HG02588 (cell line): Measurements from ENCODE around the gene ST7.

Experiments used
- ATAC-seq: cut with Tn5 transposase; IDR thresholded peaks from one replicate; pipeline ENCODE4 v1.9.1; 2021; ENCODE audit warnings: mild to moderate bottlenecking, moderate library complexity; ENCODE audit not compliant: unreplicated experiment

ST7 gene

DNA sequence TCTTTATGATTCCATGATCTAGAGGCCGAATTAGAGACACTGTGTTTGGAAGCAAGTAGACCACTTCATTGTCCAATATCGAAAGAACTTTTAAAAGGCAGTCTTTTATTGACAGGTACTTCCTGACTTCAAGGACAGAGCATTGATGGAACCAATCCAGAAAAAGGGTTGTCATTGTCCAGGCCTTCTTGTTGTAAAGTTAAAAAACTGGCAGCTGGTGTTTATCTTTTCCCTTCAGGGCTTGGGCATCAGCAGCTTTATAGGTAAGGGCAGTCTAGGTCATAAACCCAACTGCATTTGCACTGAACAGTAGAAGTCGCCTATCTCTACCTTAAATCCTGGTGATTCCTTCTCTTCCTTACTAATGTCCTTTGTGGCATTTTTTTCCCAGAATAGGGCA is 95.6 kb downstream of the ST7 start:
- ATAC-seq: no peak

DNA sequence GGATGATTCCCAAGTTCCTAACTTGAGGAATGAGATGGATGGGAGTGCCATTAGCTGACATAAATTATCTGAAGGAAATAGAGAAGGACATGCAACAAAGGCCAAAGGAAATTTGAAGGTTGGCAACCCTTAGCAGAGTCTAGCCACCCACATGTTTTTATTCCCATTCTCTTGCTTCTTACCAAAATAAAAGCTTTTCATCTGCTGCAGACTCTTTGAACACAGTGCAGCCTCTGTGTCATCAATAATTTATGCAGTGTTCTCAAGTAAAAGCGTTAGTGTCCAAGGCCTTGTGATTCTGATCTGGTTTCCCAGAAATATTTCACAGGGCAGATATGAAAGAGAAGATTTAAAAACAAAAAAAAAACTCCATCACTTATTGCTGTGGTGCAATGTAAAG is 98.5 kb downstream of the ST7 start:
- ATAC-seq: no peak

DNA sequence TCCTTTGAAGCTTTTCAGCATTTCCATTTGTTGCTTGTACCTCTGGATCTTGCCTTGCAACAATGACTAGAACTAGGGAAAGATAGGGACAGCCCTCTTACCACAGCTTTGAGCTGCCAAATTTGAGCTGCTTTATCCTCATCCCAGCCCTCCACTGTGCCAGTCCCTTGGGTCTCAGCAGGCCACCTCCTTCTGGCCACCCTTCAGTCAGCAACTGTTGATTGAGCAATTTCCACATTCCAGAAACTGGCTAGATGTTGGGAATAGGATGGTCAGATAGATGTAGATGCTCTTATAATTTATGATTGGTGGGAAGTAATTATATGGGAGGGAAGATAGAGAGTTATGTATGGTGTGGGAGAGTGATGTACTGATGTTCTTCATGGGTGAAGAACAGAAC is 100.1 kb downstream of the ST7 start:
- ATAC-seq: no peak

DNA sequence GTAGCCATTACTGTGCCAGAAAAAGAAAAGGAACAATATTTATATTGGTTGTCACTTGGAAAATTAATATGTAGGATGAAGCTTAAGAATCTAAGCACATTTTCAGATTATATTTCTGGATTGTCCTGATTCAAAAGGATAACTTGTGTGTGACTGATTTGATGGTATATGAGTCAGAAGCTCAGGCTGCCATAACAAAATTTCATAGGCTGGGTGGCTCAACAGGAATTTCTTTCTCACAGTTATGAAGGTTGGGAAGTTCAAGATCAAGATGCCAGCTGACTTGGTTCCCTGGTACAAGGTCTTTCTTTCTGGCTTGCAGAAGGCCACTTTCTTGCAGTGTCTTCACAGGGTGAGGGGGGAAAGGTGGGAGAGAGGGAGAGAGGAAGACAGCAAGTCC is 108.5 kb downstream of the ST7 start:
- ATAC-seq: no peak

DNA sequence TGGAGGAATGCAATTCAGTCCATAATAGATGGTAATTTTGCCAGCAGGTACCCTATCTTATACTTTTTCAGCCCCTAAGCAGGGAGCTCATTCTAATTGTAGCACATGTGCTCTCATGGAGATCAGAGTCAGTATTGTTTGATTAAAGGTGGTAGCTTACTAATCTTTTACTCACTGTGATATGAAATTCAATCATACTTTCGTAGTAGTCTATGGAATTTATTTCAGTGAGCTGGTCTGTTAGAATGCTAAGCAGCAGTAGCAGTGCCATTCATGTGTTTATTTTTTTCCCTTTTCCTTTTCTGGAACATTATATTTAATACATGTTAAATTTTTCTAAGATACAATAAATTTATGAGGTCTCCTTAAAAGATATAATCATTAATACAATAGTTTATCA is 109.0 kb downstream of the ST7 start:
- ATAC-seq: no peak

DNA sequence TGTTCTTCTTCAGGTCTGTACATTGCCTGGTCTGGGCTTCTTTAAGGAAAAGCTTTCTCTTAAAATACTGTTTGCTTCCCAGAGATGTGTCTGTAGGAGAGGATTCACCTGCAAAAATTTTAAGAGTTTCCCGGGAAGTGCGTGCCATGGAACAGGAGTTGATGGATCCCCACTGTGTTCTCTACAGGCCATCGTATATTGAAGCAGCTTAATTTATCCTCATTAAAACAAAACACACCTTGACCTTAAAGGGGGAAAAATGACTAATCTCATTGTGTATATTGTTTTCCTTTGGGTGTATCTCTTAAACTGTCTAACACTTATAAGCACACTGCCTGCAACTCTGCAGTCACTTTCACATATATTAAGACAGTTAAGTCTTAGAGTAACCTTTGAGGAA is 111.4 kb downstream of the ST7 start:
- ATAC-seq: no peak

GRCh38 chr7:117065571-117066150 is 112.4 kb downstream of the ST7 start:
- no peak for ATAC-seq

DNA sequence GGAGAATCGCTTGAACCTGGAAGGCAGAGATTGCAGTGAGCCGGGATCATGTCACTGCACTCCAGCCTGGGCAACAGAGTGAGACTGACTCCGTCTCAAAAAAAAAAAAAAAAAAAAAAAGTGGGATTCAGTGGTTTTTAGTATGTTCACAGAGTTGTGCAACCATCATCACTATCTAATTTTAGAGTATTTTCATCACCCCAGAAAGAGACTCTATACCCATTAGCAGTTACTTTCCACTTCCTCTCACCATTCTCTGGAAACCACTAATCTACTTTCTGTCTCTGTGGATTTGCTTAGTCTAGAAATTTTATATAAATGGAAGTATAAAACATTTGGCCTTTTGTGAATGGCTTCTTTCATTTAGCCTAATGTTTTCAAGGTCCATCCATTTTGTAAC is 113.4 kb downstream of the ST7 start:
- no peak for ATAC-seq

DNA sequence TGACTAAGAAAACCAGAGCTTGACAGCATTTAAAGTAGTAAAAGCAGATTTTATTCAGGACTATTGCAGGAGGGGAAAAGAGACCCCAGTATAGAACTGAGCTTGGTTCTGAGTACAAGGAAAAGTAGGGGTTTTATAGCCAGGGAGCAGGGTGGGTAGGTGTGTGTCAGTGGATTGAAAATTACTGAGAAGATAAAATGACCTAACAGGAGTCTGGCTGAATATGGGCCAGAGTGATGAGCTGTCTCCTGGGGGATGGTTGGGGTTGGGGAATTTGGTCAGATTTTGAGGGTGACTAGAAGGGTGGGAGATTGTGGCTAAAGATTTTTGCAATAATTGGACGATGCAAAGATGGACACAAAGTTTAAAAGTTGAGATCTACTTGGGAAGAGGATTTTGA is 114.0 kb downstream of the ST7 start:
- no peak for ATAC-seq

- no peak for ATAC-seq
These were observed 115.3 kb downstream of the ST7 start for GRCh38 chr7:117068511-117069145.

DNA sequence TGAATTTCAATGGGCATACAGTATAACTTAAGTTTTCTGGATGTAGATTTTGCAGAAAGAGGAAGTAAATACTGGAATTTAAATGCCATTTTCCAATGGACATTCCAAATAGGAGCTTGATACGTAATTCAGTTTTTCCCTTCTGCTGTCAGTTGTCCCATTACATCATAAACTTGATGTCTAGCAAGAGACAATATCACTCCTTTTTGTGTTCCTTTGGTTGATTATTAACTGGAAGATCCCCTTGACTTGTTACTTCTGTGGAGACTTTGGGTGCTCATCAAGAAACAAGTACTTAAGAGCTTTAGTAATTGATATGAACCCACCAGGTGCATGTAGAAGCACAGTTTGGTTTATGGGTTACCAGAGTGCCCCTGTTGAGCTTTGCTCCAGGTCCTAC is 116.1 kb downstream of the ST7 start:
- ATAC-seq: no peak

GRCh38 chr7:117071551-117071950 is 118.2 kb downstream of the ST7 start:
- no peak for ATAC-seq

DNA sequence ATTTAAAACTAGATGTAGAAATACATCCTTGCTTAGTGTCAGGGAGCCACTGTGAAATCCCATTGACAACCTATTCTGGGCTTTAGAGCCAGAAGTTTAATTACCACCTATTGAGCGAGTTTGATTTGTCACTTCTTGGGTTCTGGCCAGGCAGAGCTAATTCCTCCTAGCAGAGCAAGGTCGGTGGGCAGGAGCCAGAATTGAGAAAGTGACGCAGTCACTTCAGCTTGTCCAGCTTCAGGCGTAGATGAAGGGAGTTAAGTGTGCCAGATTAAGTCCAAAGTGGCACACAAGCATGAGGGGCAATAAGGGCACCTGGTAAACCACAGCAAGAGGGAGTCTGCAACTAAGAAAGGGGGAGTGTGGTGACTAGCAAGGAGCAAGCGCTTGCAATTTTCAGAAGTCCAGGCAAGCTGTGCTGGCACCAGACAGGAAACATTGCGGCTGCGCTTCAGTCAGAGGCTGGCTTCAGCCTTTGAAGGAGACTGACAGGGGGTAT is 119.4 kb downstream of the ST7 start:
- ATAC-seq: no peak

DNA sequence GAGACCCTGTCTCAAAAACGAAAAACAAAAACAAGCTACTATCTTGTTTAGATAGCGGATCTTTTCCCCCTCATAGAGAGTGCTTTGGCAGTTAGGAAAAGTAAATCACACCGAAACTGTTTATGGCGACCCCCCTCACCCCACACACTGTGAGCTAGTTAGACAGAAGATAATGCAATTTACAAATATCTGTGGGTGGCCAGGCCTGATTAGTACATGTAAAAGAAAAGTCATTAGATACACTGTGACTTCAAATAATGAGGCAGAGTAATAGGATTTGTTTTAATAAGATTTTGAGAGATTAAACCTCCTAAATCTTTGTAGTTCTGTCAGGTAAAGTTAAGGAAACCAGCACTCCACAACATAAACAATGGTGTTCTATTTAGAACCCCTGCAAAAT is 121.1 kb downstream of the ST7 start:
- ATAC-seq: no peak

DNA sequence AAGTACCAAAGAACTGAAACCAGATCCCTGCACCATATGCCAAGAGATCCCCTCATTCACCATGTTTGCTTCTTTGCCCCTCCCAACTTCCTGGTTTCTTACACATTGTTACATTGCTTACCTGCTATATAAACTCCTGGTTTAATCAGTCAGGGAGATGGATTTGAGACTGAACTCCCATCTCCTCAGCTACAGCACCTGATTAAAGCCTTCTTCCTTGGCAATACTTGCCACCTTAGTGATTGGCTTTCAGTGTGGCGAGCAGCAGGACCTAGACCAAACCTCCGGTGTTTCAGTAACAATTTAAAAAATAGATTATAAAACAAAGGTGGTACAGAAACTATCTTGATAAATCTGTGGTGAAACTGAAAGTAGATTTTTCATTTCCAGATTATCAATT is 122.6 kb downstream of the ST7 start:
- ATAC-seq: no peak

- no peak for ATAC-seq
These were observed 123.2 kb downstream of the ST7 start for GRCh38 chr7:117076426-117076943.

DNA sequence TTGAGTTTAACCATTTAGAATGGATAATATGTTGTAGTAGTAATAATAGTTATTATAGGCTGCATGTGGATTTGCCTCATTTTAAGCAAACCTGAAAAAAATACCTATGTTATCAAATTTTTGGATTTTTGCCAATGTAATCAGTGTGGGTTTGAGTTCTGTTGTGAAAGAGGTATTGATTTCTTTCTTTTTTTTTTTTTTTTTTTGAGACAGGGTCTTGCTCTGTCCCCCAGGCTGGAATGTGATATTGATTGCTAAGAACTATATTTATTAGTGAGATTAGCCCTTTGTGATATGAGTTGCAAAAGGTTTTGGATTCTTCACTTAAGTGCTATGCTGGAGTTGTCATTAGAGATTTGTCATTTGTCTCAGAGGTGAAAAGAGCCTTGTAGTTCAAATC is 124.4 kb downstream of the ST7 start:
- no peak for ATAC-seq

- ATAC-seq: no peak
These were observed 129.3 kb downstream of the ST7 start for GRCh38 chr7:117082647-117083046.

DNA sequence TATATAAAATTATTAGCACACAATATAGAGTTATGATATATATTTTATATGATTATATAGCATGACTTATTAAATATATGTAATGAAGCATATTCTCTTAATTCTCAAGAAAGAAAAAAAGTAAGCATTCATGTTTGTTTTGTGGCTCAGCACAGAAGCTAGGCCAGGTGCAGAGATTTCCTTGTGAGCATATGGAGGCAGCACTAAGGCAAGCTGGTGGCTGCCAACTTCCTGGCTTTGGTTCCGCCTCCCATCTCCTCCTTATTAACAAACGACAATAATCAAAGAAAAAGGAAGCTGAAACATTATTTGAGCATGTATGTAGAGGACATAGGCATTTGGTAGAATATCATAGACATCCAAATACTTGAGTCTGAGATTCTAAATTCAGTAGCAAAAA is 130.3 kb downstream of the ST7 start:
- ATAC-seq: no peak

DNA sequence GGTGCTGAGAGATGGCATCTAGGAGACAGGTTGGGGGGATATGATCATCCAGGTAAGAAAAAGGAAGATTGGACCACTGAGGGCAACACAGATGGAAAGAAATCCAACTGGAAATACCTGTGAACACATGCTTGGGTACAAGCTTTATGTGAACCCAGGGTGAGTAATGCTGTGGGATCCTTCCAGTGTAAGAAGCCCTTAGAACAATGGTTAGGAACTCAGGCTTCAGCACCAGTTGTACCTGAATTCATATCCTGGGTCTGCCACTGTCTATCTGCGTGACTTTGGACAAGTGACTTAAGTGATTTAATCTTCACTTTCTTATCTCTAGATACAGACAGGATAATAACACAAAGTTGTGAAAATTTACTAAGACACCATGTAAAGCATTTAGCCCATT is 131.0 kb downstream of the ST7 start:
- no peak for ATAC-seq

- no peak for ATAC-seq
These were observed 132.0 kb downstream of the ST7 start for GRCh38 chr7:117085275-117085674.

DNA sequence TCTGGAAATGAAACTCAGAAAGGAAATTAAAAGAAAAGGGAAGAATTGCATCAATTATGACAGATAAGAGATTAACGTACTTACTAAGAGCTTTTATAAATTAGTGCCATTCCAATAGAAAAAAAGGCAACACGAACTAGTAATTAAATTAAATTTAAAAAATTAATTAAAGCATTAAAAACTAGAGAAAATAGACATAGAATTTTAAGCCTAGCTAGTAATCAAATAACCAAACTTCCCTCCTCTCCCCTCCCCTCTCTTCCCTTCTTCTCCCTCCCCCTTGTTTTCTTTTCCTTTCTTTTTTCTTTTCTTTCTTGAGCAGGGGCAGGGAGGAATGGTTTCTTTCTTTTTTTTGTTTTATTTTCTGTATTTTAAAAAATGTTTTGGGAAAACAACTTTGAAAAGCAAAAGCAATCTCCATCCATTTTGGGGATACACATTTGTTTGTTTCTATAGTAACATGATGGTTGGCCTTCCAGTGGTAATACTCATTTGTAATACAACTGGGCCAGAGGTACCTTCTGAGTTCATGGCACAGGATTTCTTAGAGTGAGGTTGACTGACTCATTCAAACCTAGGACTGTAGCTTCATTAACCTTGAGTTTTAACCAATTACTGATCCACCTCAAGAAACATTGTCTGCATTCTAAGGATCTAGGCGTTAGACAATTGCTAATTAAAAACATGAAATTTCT is 132.6 kb downstream of the ST7 start:
- ATAC-seq: no peak
